Activated naive CD4-positive, alpha-beta T cell treated with anti-CD3 and anti-CD28 coated beads for 36 hours (primary cell): ENCODE data around the gene KCNJ1. TPM values are rescaled to one million over a fixed set of nuclear protein-coding genes. Genes with fewer than 3 reads are reported as not detected.
A peak's percentile ranks its signal among the peaks of the same experiment; 100 is the strongest.

ENCODE experiments used
- CTCF ChIA-PET: fragments of 350-600 bp; sonication (Branson Sonifier 250); formaldehyde crosslinking; loops from one replicate; lab custom pipeline; 2021; ENCODE audit warnings: antibody characterized with exemption; lab: Charles Lee
- DNase-seq: peaks from one replicate; pipeline ENCODE4 v3.0.0-alpha.2; 2020
- H3K27ac Mint-ChIP-seq: one replicate; pipeline ENCODE4 v1.8.0; 2021; ENCODE audit warnings: mild to moderate bottlenecking, mixed read lengths
- H3K27me3 Mint-ChIP-seq: one replicate; pipeline ENCODE4 v1.8.0; 2021; ENCODE audit warnings: low read depth, mixed read lengths
- H3K36me3 Mint-ChIP-seq: one replicate; pipeline ENCODE4 v1.8.0; 2021; ENCODE audit warnings: low read depth, mixed read lengths
- H3K4me1 Mint-ChIP-seq: one replicate; pipeline ENCODE4 v1.8.0; 2021; ENCODE audit warnings: low read depth, mixed read lengths
- H3K4me3 Mint-ChIP-seq: one replicate; pipeline ENCODE4 v1.8.0; 2021; ENCODE audit warnings: mild to moderate bottlenecking, moderate library complexity, mixed read lengths
- H3K9me3 Mint-ChIP-seq: one replicate; pipeline ENCODE4 v1.8.0; 2021; ENCODE audit warnings: mixed read lengths
- intact Hi-C: fragments of 100-400 bp; cut with micrococcal nuclease; formaldehyde crosslinking; loops from one replicate; pipeline ENCODE4 v1.15.1; 2023
- total RNA-seq, 2 experiments: library from RNA; stranded (reverse); gene quantifications; one replicate each; pipeline ENCODE4 v1.2.3, GENCODE V29; 2021

KCNJ1 gene
- total RNA-seq, 2 experiments from 2014 or later: not detected

- no peak overlapping the region for H3K4me3 Mint-ChIP-seq
Observed at GRCh38 chr11:128803449-128804245, 63.4 kb downstream of the KCNJ1 start.

GRCh38 chr11:128803011-128803410 is 64.1 kb downstream of the KCNJ1 start:
- Mint-ChIP-seq H3K27ac (peak overlapping the region; percentile 52), H3K4me1 (peaks cover 18% of the 10 kb centered on the region)
- CTCF ChIA-PET: interaction anchor here (0.8 to 1.0 kb wide), 2 partner anchors 28 to 47 kb away, joined by 3 read pairs; no protein-coding TSS in a partner anchor

More at GRCh38 chr11:128803449-128804245, 63.4 kb downstream of the KCNJ1 start:
- Mint-ChIP-seq H3K27ac (peak overlapping the region; percentile 52), H3K27me3 (no peaks in the 10 kb centered on the region), H3K36me3 (peaks cover 22% of the 10 kb centered on the region), H3K9me3 (no peaks in the 10 kb centered on the region), H3K4me1 (peaks cover 18% of the 10 kb centered on the region)
- CTCF ChIA-PET: interaction anchor here (1.0 kb wide), 1 partner anchor 27 kb away, joined by 3 read pairs; no protein-coding TSS in a partner anchor
- intact Hi-C loops: no loop called here
- no peak for DNase-seq

GRCh38 chr11:128802358-128802981 is 64.6 kb downstream of the KCNJ1 start:
- Mint-ChIP-seq H3K9me3 (no peaks in the 10 kb centered on the region), H3K27me3 (no peaks in the 10 kb centered on the region), H3K27ac (peak overlapping the region; percentile 4), H3K4me3 (no peak overlapping the region), H3K4me1 (peaks cover 18% of the 10 kb centered on the region), H3K36me3 (peaks cover 22% of the 10 kb centered on the region)
- DNase-seq: no peak
- CTCF ChIA-PET: interaction anchor here (0.8 to 1.0 kb wide), 2 partner anchors 29 to 47 kb away, joined by 3 read pairs; no protein-coding TSS in a partner anchor
- intact Hi-C loops: no loop called here

More at GRCh38 chr11:128803011-128803410, 64.1 kb downstream of the KCNJ1 start:
- H3K36me3 Mint-ChIP-seq: peaks cover 22% of the 10 kb centered on the region
- no peak overlapping the region for H3K4me3 Mint-ChIP-seq
- intact Hi-C loops: no loop called here
- no peaks in the 10 kb centered on the region for H3K9me3 Mint-ChIP-seq
- no peaks in the 10 kb centered on the region for H3K27me3 Mint-ChIP-seq
- no peak for DNase-seq

- no peak for DNase-seq
- no peaks in the 10 kb centered on the region for H3K9me3 Mint-ChIP-seq
- intact Hi-C loops: no loop called here
- peaks cover 13% of the 10 kb centered on the region for H3K4me1 Mint-ChIP-seq
- no peak overlapping the region for H3K27ac Mint-ChIP-seq
- CTCF ChIA-PET: interaction anchor here (1.4 kb wide), 1 partner anchor 30 kb away, joined by 5 read pairs; no protein-coding TSS in a partner anchor
- no peaks in the 10 kb centered on the region for H3K27me3 Mint-ChIP-seq
- peaks cover 15% of the 10 kb centered on the region for H3K36me3 Mint-ChIP-seq
- no peak overlapping the region for H3K4me3 Mint-ChIP-seq
Observed at GRCh38 chr11:128800871-128801417, 66.2 kb downstream of the KCNJ1 start.

- peaks cover 11% of the 10 kb centered on the region for H3K36me3 Mint-ChIP-seq
- no peak overlapping the region for H3K4me3 Mint-ChIP-seq
- no peaks in the 10 kb centered on the region for H3K9me3 Mint-ChIP-seq
- peaks cover 7% of the 10 kb centered on the region for H3K4me1 Mint-ChIP-seq
- no peaks in the 10 kb centered on the region for H3K27me3 Mint-ChIP-seq
- CTCF ChIA-PET: interaction anchor here (1.2 kb wide), 1 partner anchor 20 kb away, joined by 4 read pairs; no protein-coding TSS in a partner anchor
- H3K27ac Mint-ChIP-seq: no peak overlapping the region
- intact Hi-C loops: no loop called here
- DNase-seq: no peak
Observed at GRCh38 chr11:128796270-128796669, 70.8 kb downstream of the KCNJ1 start.

- no peak for DNase-seq
Observed at GRCh38 chr11:128790196-128790595, 76.9 kb downstream of the KCNJ1 start.

GRCh38 chr11:128789497-128790150 is 77.5 kb downstream of the KCNJ1 start:
- H3K9me3 Mint-ChIP-seq: no peaks in the 10 kb centered on the region
- no peak overlapping the region for H3K4me3 Mint-ChIP-seq
- no peaks in the 10 kb centered on the region for H3K4me1 Mint-ChIP-seq
- no peaks in the 10 kb centered on the region for H3K27me3 Mint-ChIP-seq
- H3K36me3 Mint-ChIP-seq: peaks cover 11% of the 10 kb centered on the region
- no peak overlapping the region for H3K27ac Mint-ChIP-seq
- no peak for DNase-seq
- CTCF ChIA-PET: interaction anchor here (0.8 to 1.2 kb wide), 3 partner anchors 13 to 41 kb away, joined by 3 to 4 read pairs (median 4); no protein-coding TSS in a partner anchor
- intact Hi-C loops: no loop called here

More at GRCh38 chr11:128790196-128790595, 76.9 kb downstream of the KCNJ1 start:
- Mint-ChIP-seq H3K4me1 (no peaks in the 10 kb centered on the region), H3K4me3 (no peak overlapping the region), H3K27me3 (no peaks in the 10 kb centered on the region), H3K27ac (no peak overlapping the region), H3K9me3 (no peaks in the 10 kb centered on the region), H3K36me3 (peaks cover 9% of the 10 kb centered on the region)
- CTCF ChIA-PET: interaction anchor here (1.2 kb wide), 1 partner anchor 40 kb away, joined by 4 read pairs; no protein-coding TSS in a partner anchor
- intact Hi-C loops: no loop called here

Other genes starting within 250 kb of the KCNJ1 start
- gene FLI1, start 173.2 kb downstream of the KCNJ1 start, total RNA-seq: 10 to 100 TPM; 64.0 to 65.0 TPM
- not detected for gene KCNJ5, start 24.1 kb upstream of the KCNJ1 start, total RNA-seq
- not detected for gene TP53AIP1, start 75.6 kb upstream of the KCNJ1 start, total RNA-seq